Bronchial epithelial cell (primary cell): ENCODE measurements around the gene NHSL1. TPM values are rescaled to one million over a fixed set of nuclear protein-coding genes. Genes with fewer than 3 reads are reported as not detected.

Experiments
- DNase-seq: peaks from one replicate; pipeline ENCODE4 v3.0.0-alpha.2; 2010; ENCODE audit warnings: low read depth
- FAIRE-seq: peaks from 2 replicates; lab custom pipeline; 2011; peaks lifted over from hg19 to GRCh38; lab: Jason Lieb, UNC
- H3K27me3 ChIP-seq: 2 replicates; pipeline ENCODE4 v1.5.1; 2011; ENCODE audit warnings: low read length; ENCODE audit not compliant: control insufficient read depth, insufficient read depth
- H3K36me3 ChIP-seq: 2 replicates; pipeline ENCODE4 v1.5.1; 2011; ENCODE audit warnings: low read length; ENCODE audit not compliant: control insufficient read depth, insufficient read depth
- H3K4me3 ChIP-seq: 2 replicates; pipeline ENCODE4 v1.5.1; 2011; ENCODE audit warnings: mild to moderate bottlenecking, low read depth, low read length, control low read depth
- CTCF ChIP-seq: IDR thresholded peaks from 2 replicates; pipeline ENCODE4 v1.5.1; 2011; ENCODE audit warnings: mild to moderate bottlenecking, moderate library complexity, low read length, control low read depth, inconsistent platforms; ENCODE audit not compliant: insufficient read depth, severe bottlenecking
- total RNA-seq: library from RNA; depleted of rRNA; stranded (reverse); fragments of >200 nt; gene quantifications from 2 replicates; pipeline ENCODE4 v1.2.1, GENCODE V29; 2014

Gene NHSL1
- total RNA-seq, 1 donor from 2014 or later = 6.3 TPM

- Histone ChIP-seq H3K36me3 (no peaks in the 10 kb centered on the region), H3K27me3 (no peaks in the 10 kb centered on the region), H3K4me3 (no peak overlapping the region)
- no peak for TF ChIP-seq CTCF
- FAIRE-seq = no peak
- no peak for DNase-seq
Measured at GRCh38 chr6:138396709-138397108, 102.6 kb downstream of the NHSL1 start.

- TF ChIP-seq CTCF = no peak
- DNase-seq = no peak
- Histone ChIP-seq H3K27me3 (no peaks in the 10 kb centered on the region), H3K4me3 (no peak overlapping the region), H3K36me3 (no peaks in the 10 kb centered on the region)
- FAIRE-seq = no peak
Measured at GRCh38 chr6:138393871-138394783, 105.2 kb downstream of the NHSL1 start.

- Histone ChIP-seq H3K4me3 (no peak overlapping the region), H3K27me3 (no peaks in the 10 kb centered on the region), H3K36me3 (no peaks in the 10 kb centered on the region)
- FAIRE-seq (no peak), DNase-seq (no peak)
- TF ChIP-seq CTCF = no peak
Measured at GRCh38 chr6:138389551-138389950, 109.7 kb downstream of the NHSL1 start.

GRCh38 chr6:138387577-138388368 lies 111.5 kb downstream of the NHSL1 start:
- DNase-seq = no peak
- FAIRE-seq = no peak
- TF ChIP-seq CTCF = no peak
- Histone ChIP-seq H3K4me3 (no peak overlapping the region), H3K27me3 (no peaks in the 10 kb centered on the region), H3K36me3 (no peaks in the 10 kb centered on the region)

- TF ChIP-seq CTCF = no peak
- Histone ChIP-seq H3K36me3 (no peaks in the 10 kb centered on the region), H3K4me3 (no peak overlapping the region), H3K27me3 (no peaks in the 10 kb centered on the region)
- DNase-seq (no peak), FAIRE-seq (no peak)
Measured at GRCh38 chr6:138386897-138387296, 112.4 kb downstream of the NHSL1 start.
